Breast epithelium (tissue), 3 donors: ENCODE data around the gene CDC45.

Source experiments
- POLR2A ChIP-seq: fragments of 450-650 bp; IDR thresholded peaks from one replicate; pipeline ENCODE4 v1.6.1; 2016; ENCODE audit warnings: antibody characterized with exemption, mild to moderate bottlenecking, moderate library complexity
- POLR2AphosphoS5 ChIP-seq, 3 donors: sonication (generic); formaldehyde crosslinking; IDR thresholded peaks; one replicate each; pipeline ENCODE4 v1.6.1; 2017; ENCODE audit warnings: antibody characterized with exemption in 3 of 3
- TF ChIP-seq, protein P1 (sequence below), 3 donors: fragments of 450-650 bp; IDR thresholded peaks; one replicate each; pipeline ENCODE4 v1.5.1; 2016 to 2017; ENCODE audit warnings: antibody characterized with exemption in 3 of 3, mild to moderate bottlenecking in 3 of 3, moderate library complexity in 3 of 3

GRCh38 chr22:19515654-19516377, 36.1 kb downstream of the CDC45 start:
- TF ChIP-seq, protein P1, sequence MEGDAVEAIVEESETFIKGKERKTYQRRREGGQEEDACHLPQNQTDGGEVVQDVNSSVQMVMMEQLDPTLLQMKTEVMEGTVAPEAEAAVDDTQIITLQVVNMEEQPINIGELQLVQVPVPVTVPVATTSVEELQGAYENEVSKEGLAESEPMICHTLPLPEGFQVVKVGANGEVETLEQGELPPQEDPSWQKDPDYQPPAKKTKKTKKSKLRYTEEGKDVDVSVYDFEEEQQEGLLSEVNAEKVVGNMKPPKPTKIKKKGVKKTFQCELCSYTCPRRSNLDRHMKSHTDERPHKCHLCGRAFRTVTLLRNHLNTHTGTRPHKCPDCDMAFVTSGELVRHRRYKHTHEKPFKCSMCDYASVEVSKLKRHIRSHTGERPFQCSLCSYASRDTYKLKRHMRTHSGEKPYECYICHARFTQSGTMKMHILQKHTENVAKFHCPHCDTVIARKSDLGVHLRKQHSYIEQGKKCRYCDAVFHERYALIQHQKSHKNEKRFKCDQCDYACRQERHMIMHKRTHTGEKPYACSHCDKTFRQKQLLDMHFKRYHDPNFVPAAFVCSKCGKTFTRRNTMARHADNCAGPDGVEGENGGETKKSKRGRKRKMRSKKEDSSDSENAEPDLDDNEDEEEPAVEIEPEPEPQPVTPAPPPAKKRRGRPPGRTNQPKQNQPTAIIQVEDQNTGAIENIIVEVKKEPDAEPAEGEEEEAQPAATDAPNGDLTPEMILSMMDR (IDR thresholded peaks at IDR 0.05) = no peak
- no peak for TF ChIP-seq POLR2AphosphoS5 (IDR thresholded peaks at IDR 0.05)
- no peak for TF ChIP-seq POLR2A
